HEK293T (cell line): ENCODE measurements around the gene PTPRM.

Experiments
- CTCF ChIA-PET: fragments of 350-600 bp; formaldehyde crosslinking; extraction: SDS; loops from one replicate; lab custom pipeline; 2021; ENCODE audit warnings: antibody characterized with exemption, inconsistent platforms; lab: Yijun Ruan, JAX
- POLR2A ChIA-PET: fragments of 350-600 bp; formaldehyde crosslinking; extraction: SDS; loops from one replicate; lab custom pipeline; 2020; ENCODE audit warnings: antibody characterized with exemption, inconsistent platforms; lab: Yijun Ruan, JAX
- DNase-seq: peaks from one replicate; pipeline ENCODE4 v3.0.0; 2012; ENCODE audit warnings: mixed read lengths; ENCODE audit errors: extremely low spot score
- ARNT ChIP-seq: fragments of 450-650 bp; IDR thresholded peaks from 2 replicates; pipeline ENCODE4 v1.6.1; 2017; ENCODE audit warnings: mild to moderate bottlenecking
- BHLHE40 ChIP-seq: fragments of 450-650 bp; IDR thresholded peaks from 2 replicates; pipeline ENCODE4 v1.6.1; 2016; ENCODE audit warnings: mild to moderate bottlenecking, moderate library complexity, borderline replicate concordance
- CTBP1 ChIP-seq: fragments of 450-650 bp; IDR thresholded peaks from 2 replicates; pipeline ENCODE4 v1.6.1; 2016; ENCODE audit warnings: borderline replicate concordance
- ELF4 ChIP-seq: fragments of 450-650 bp; IDR thresholded peaks from 2 replicates; pipeline ENCODE4 v1.6.1; 2017; ENCODE audit warnings: antibody characterized with exemption
- FOXA1 ChIP-seq: fragments of 450-650 bp; IDR thresholded peaks from 2 replicates; pipeline ENCODE4 v1.6.1; 2016; ENCODE audit warnings: mild to moderate bottlenecking
- FOXK2 ChIP-seq: fragments of 450-650 bp; IDR thresholded peaks from 2 replicates; pipeline ENCODE4 v1.6.1; 2016; ENCODE audit warnings: mild to moderate bottlenecking
- FOXM1 ChIP-seq: fragments of 450-650 bp; IDR thresholded peaks from 2 replicates; pipeline ENCODE4 v1.6.1; 2017; ENCODE audit warnings: mild to moderate bottlenecking, borderline replicate concordance
- HDGF ChIP-seq: fragments of 450-650 bp; IDR thresholded peaks from 2 replicates; pipeline ENCODE4 v1.6.1; 2017; ENCODE audit warnings: antibody characterized with exemption, borderline replicate concordance
- L3MBTL2 ChIP-seq: fragments of 450-650 bp; conservative IDR thresholded peaks from 2 replicates; pipeline ENCODE4 v1.6.1; 2016; ENCODE audit warnings: mild to moderate bottlenecking
- LEF1 ChIP-seq: fragments of 450-650 bp; IDR thresholded peaks from 2 replicates; pipeline ENCODE4 v1.6.1; 2017; ENCODE audit warnings: mild to moderate bottlenecking, borderline replicate concordance
- NFRKB ChIP-seq: fragments of 450-650 bp; IDR thresholded peaks from 2 replicates; pipeline ENCODE4 v1.6.1; 2016; ENCODE audit warnings: mild to moderate bottlenecking, moderate library complexity
- PKNOX1 ChIP-seq: fragments of 450-650 bp; IDR thresholded peaks from 2 replicates; pipeline ENCODE4 v1.6.1; 2016
- SP1 ChIP-seq: fragments of 450-650 bp; IDR thresholded peaks from 2 replicates; pipeline ENCODE4 v1.6.1; 2017
- SUZ12 ChIP-seq: fragments of 450-650 bp; IDR thresholded peaks from 2 replicates; pipeline ENCODE4 v1.6.1; 2016; ENCODE audit warnings: mild to moderate bottlenecking
- TARDBP ChIP-seq: fragments of 450-650 bp; IDR thresholded peaks from 2 replicates; pipeline ENCODE4 v1.6.1; 2016
- ZNF384 ChIP-seq: fragments of 450-650 bp; IDR thresholded peaks from 2 replicates; pipeline ENCODE4 v1.6.1; 2016

Gene PTPRM

GRCh38 chr18:7720395-7720794 is 153.3 kb downstream of the PTPRM start:
- TF ChIP-seq SP1 (no peak), L3MBTL2 (no peak), BHLHE40 (no peak), ELF4 (no peak), HDGF (no peak), FOXA1 (no peak), FOXK2 (no peak)
- ChIA-PET POLR2A (no interaction called here), CTCF (no interaction called here)
- DNase-seq, result no peak

- CTCF ChIA-PET, result no interaction called here
- TF ChIP-seq PKNOX1 (no peak), TARDBP (no peak), FOXK2 (no peak), ARNT (no peak), FOXA1 (no peak), ZNF384 (no peak), ELF4 (no peak), HDGF (no peak)
- POLR2A ChIA-PET, result no interaction called here
These were observed 154.4 kb downstream of the PTPRM start for GRCh38 chr18:7721532-7721931.

GRCh38 chr18:7722955-7723354 is 155.8 kb downstream of the PTPRM start:
- TF ChIP-seq SUZ12, result no peak
- TF ChIP-seq ZNF384, result no peak
- TF ChIP-seq HDGF, result no peak
- TF ChIP-seq FOXK2, result no peak
- no peak for TF ChIP-seq L3MBTL2
- TF ChIP-seq TARDBP, result no peak
- no peak for TF ChIP-seq ARNT
- no peak for TF ChIP-seq BHLHE40
- no peak for DNase-seq
- ChIA-PET POLR2A (no interaction called here), CTCF (no interaction called here)

More at GRCh38 chr18:7721532-7721931, 154.4 kb downstream of the PTPRM start:
- DNase-seq, result no peak

GRCh38 chr18:7723558-7723957 is 156.4 kb downstream of the PTPRM start:
- CTCF ChIA-PET, result no interaction called here
- DNase-seq, result no peak
- TF ChIP-seq HDGF, result no peak
- POLR2A ChIA-PET, result no interaction called here

- ChIA-PET POLR2A (no interaction called here), CTCF (no interaction called here)
- TF ChIP-seq ELF4, result no peak
- TF ChIP-seq FOXK2, result no peak
- TF ChIP-seq HDGF, result no peak
- no peak for TF ChIP-seq TARDBP
- no peak for TF ChIP-seq ARNT
- no peak for TF ChIP-seq NFRKB
- no peak for TF ChIP-seq SUZ12
- no peak for TF ChIP-seq L3MBTL2
- TF ChIP-seq PKNOX1, result no peak
- TF ChIP-seq SP1, result no peak
- no peak for TF ChIP-seq FOXM1
- TF ChIP-seq CTBP1, result no peak
- DNase-seq, result no peak
These were observed 158.4 kb downstream of the PTPRM start for GRCh38 chr18:7725473-7725872.

- ChIA-PET POLR2A (no interaction called here), CTCF (no interaction called here)
- DNase-seq, result no peak
- no peak for TF ChIP-seq ELF4
- TF ChIP-seq BHLHE40, result no peak
- no peak for TF ChIP-seq FOXA1
- no peak for TF ChIP-seq PKNOX1
- TF ChIP-seq L3MBTL2, result no peak
- TF ChIP-seq LEF1, result no peak
- no peak for TF ChIP-seq CTBP1
- no peak for TF ChIP-seq SP1
- no peak for TF ChIP-seq ZNF384
- no peak for TF ChIP-seq TARDBP
- TF ChIP-seq ARNT, result no peak
These were observed 158.8 kb downstream of the PTPRM start for GRCh38 chr18:7725897-7726296.

- ChIA-PET CTCF (no interaction called here), POLR2A (no interaction called here)
- DNase-seq, result no peak
- TF ChIP-seq NFRKB, result no peak
- no peak for TF ChIP-seq HDGF
- no peak for TF ChIP-seq ZNF384
- TF ChIP-seq CTBP1, result no peak
- no peak for TF ChIP-seq LEF1
- no peak for TF ChIP-seq FOXA1
- no peak for TF ChIP-seq ARNT
- TF ChIP-seq PKNOX1, result no peak
- TF ChIP-seq FOXK2, result no peak
These were observed 159.4 kb downstream of the PTPRM start for GRCh38 chr18:7726522-7726921.
